Endothelial cell of umbilical vein (primary cell): ENCODE measurements around the gene ZDHHC14. TPM values are rescaled to one million over a fixed set of nuclear protein-coding genes. Genes with fewer than 3 reads are reported as not detected.

Experiments
- BruUV-seq: library from RNA; stranded (reverse); fragments of 400-500 nt; replicated peaks from 2 replicates; lab custom pipeline; 2021; lab: Mats Ljungman, UMichigan
- CTCF ChIA-PET: fragments of 300-600, 350-600 bp; sonication (Branson Sonifier 250); formaldehyde crosslinking; loops from one replicate; lab custom pipeline; 2021; ENCODE audit warnings: antibody characterized with exemption, inconsistent platforms; lab: Charles Lee
- POLR2A ChIA-PET: fragments of 300-600, 350-600 bp; sonication (Branson Sonifier 250); formaldehyde crosslinking; loops from one replicate; lab custom pipeline; 2021; ENCODE audit warnings: antibody characterized with exemption, inconsistent platforms; lab: Charles Lee
- DNase-seq: peaks from one replicate; pipeline ENCODE4 v3.0.0-alpha.2; 2011; ENCODE audit warnings: low read depth, low spot score
- FAIRE-seq: peaks from 2 replicates; lab custom pipeline; 2011; peaks lifted over from hg19 to GRCh38; lab: Jason Lieb, UNC
- H2AFZ ChIP-seq: 2 replicates; pipeline ENCODE4 v1.6.0; 2012; ENCODE audit warnings: low read depth, low read length, control low read depth, inconsistent platforms
- H3K27ac ChIP-seq: 2 replicates; pipeline ENCODE4 v1.5.1; 2011; ENCODE audit warnings: low read depth, mild to moderate bottlenecking, control low read depth, low read length, moderate library complexity; ENCODE audit not compliant: insufficient read depth
- H3K27me3 ChIP-seq, 2 experiments: 2 replicates each; pipeline versions ENCODE4 v1.6.0 to v1.6.1; 2011; ENCODE audit warnings: low read length in 2 of 2, mixed read lengths in 1 of 2; ENCODE audit not compliant: control insufficient read depth in 2 of 2, insufficient read depth in 2 of 2
- H3K36me3 ChIP-seq, 2 experiments: 2 replicates in 1 of 2; 3 replicates in 1 of 2; pipeline ENCODE4 v1.5.1; 2011; ENCODE audit warnings: low read length in 2 of 2, mild to moderate bottlenecking in 1 of 2, moderate library complexity in 1 of 2; ENCODE audit not compliant: control insufficient read depth in 2 of 2, insufficient read depth in 2 of 2; ENCODE audit errors: extremely low read depth in 1 of 2
- H3K4me1 ChIP-seq: 3 replicates; pipeline ENCODE4 v1.5.1; 2011; ENCODE audit warnings: mild to moderate bottlenecking, low read length; ENCODE audit not compliant: control insufficient read depth, insufficient read depth; ENCODE audit errors: extremely low read depth
- H3K4me2 ChIP-seq: 2 replicates; pipeline ENCODE4 v1.6.1; 2011; ENCODE audit warnings: low read length, control low read depth, mixed read lengths; ENCODE audit not compliant: insufficient read depth
- H3K4me3 ChIP-seq, 3 experiments: fragments of 200-600 bp in 1 of 3; sonication (generic), shearing (Covaris generic) in 1 of 3; replicated peaks in 1 of 3; 2 replicates each; pipeline ENCODE4 v1.5.1; 2011 to 2016; ENCODE audit warnings: control low read depth in 3 of 3, low read length in 3 of 3, mild to moderate bottlenecking in 2 of 3, inconsistent platforms in 1 of 3, low read depth in 1 of 3, moderate library complexity in 1 of 3; ENCODE audit not compliant: insufficient read depth in 1 of 3
- H3K79me2 ChIP-seq: 2 replicates; pipeline ENCODE4 v1.6.0; 2012; ENCODE audit warnings: low read length, inconsistent platforms; ENCODE audit not compliant: control insufficient read depth, insufficient read depth
- H3K9ac ChIP-seq: replicated peaks from 2 replicates; pipeline ENCODE3; 2011; ENCODE audit warnings: low read length, control low read depth; ENCODE audit not compliant: insufficient read depth; ENCODE audit errors: extremely low read depth
- H3K9me1 ChIP-seq: replicated peaks from 3 replicates; pipeline ENCODE4 v1.6.0; 2011; ENCODE audit warnings: mild to moderate bottlenecking, low read length; ENCODE audit not compliant: control insufficient read depth, insufficient read depth; ENCODE audit errors: extremely low read depth
- H3K9me3 ChIP-seq: replicated peaks from 2 replicates; pipeline ENCODE4 v1.5.1; 2012; ENCODE audit warnings: low read length, inconsistent platforms; ENCODE audit not compliant: control insufficient read depth, insufficient read depth
- H4K20me1 ChIP-seq: replicated peaks from 2 replicates; pipeline ENCODE3; 2011; ENCODE audit warnings: mild to moderate bottlenecking, low read length; ENCODE audit not compliant: control insufficient read depth, insufficient read depth; ENCODE audit errors: extremely low read depth
- EZH2 ChIP-seq: IDR thresholded peaks from 2 replicates; pipeline ENCODE4 v1.6.1; 2012; ENCODE audit warnings: borderline replicate concordance, low read depth, mild to moderate bottlenecking, moderate library complexity, low read length, inconsistent platforms; ENCODE audit not compliant: severe bottlenecking
- FOS ChIP-seq: IDR thresholded peaks from 2 replicates; pipeline ENCODE4 v1.6.1; 2011; ENCODE audit warnings: mild to moderate bottlenecking, low read length, moderate library complexity, borderline replicate concordance; ENCODE audit not compliant: insufficient read depth
- GATA2 ChIP-seq: IDR thresholded peaks from 2 replicates; pipeline ENCODE4 v1.7.0; 2011; ENCODE audit warnings: low read depth, mild to moderate bottlenecking, moderate library complexity, mixed read lengths, low read length; ENCODE audit not compliant: insufficient read length, insufficient read depth
- JUN ChIP-seq: IDR thresholded peaks from 2 replicates; pipeline ENCODE4 v1.6.1; 2011; ENCODE audit warnings: borderline replicate concordance, low read depth; ENCODE audit not compliant: insufficient read length, insufficient read depth
- MYC ChIP-seq: IDR thresholded peaks from one replicate; pipeline ENCODE4 v1.6.1; 2011; ENCODE audit warnings: mild to moderate bottlenecking, low read depth, low read length
- POLR2A ChIP-seq: IDR thresholded peaks from 2 replicates; pipeline ENCODE4 v1.6.1; 2012; ENCODE audit warnings: low read depth, mild to moderate bottlenecking, control low read depth, low read length
- POLR2AphosphoS5 ChIP-seq: IDR thresholded peaks from 2 replicates; pipeline ENCODE4 v1.6.1; 2012; ENCODE audit warnings: low read depth, mild to moderate bottlenecking, control low read depth, low read length, moderate library complexity; ENCODE audit not compliant: insufficient read depth
- dilution Hi-C: fragments of 300-500 bp; cut with MboI; formaldehyde crosslinking; loops from one replicate; pipeline ENCODE4 v1.15.0; 2019; ENCODE audit warnings: low sequenced_read_pairs; ENCODE audit not compliant: extremely low pct_ligation_motif_present
- intact Hi-C: fragments of 100-400 bp; cut with micrococcal nuclease; formaldehyde crosslinking; loops from one replicate; pipeline ENCODE4 v1.10.0; 2022
- polyA plus RNA-seq, 4 experiments: library from polyadenylated mRNA; depleted of rRNA in 3 of 4; stranded (reverse) in 3 of 4; unstranded in 1 of 4; fragments of >200 nt; gene quantifications; 2 replicates each; pipeline versions ENCODE4 v1.2.1 to v1.2.3, GENCODE V29; 2011 to 2012; ENCODE audit warnings: missing spikeins in 1 of 4
- total RNA-seq: library from RNA; stranded (reverse); gene quantifications from 2 replicates; pipeline ENCODE4 v1.2.3, GENCODE V29; 2021
- TF ChIP-seq, protein P1 (sequence below), 2 donors: IDR thresholded peaks; 1 replicate in 1 of 2; 2 replicates in 1 of 2; pipeline ENCODE4 v1.5.1; 2011; ENCODE audit warnings: low read length in 2 of 2, mild to moderate bottlenecking in 2 of 2, moderate library complexity in 2 of 2, control low read depth in 1 of 2, inconsistent platforms in 1 of 2, low read depth in 1 of 2; ENCODE audit not compliant: insufficient read depth in 1 of 2; ENCODE audit errors: extremely low read depth in 1 of 2
- TF ChIP-seq, protein P2 (sequence below): IDR thresholded peaks from 2 replicates; pipeline ENCODE4 v1.6.1; 2011; ENCODE audit not compliant: insufficient read depth, insufficient read length

Gene ZDHHC14
- total and polyA plus RNA-seq, 2 donors (not counting 3 experiments of a cell fraction or from before 2014, with no cell fraction given) = 23.0 to 25.6 TPM

DNA sequence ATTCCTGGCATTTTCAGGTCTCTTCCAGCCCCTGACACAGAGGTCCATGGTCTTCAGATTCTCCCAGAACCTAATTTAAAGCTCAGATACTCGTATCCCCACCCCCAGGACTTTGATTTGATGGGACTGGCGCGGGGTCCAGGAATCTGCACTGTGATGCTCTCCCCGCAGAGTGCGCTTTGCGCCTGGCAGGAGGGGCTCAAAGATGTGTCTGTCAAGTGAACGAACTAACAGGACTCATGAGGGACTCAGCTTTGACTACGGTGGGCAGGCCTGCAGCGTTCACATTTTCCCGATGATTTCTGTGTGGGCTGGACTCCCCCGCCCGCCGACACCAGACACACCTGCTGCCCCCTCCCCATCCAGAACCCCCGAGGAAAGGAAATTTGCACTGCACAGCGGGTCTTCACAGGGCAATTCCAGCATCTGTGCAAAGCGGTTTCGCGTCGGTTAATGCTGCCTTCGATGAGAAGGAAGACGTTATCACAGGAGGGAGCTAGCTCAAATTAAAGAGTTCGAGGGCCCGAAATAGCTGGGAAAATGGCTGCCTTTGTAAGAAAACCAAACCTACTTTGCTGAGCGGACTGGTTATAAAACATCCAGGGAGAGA lies 90.2 kb downstream of the ZDHHC14 start:
- no peaks in the 10 kb centered on the region for H3K9me3 ChIP-seq
- dilution Hi-C loops = no loop called here
- no peaks in the 10 kb centered on the region for H3K9me1 ChIP-seq
- no TSS peak for BruUV-seq
- DNase-seq = no peak
- no peaks in the 10 kb centered on the region for H3K4me1 ChIP-seq
- no peak overlapping the region for H3K9ac ChIP-seq
- ChIA-PET POLR2A (interaction anchor here (0.6 kb wide), 1 partner anchor 11 kb away, joined by 3 read pairs; no protein-coding TSS in a partner anchor), CTCF (interaction anchor here (0.9 kb wide), 1 partner anchor 12 kb away, joined by 3 read pairs; no protein-coding TSS in a partner anchor)
- no peak for FAIRE-seq
- H3K79me2 ChIP-seq = no peaks in the 10 kb centered on the region
- H4K20me1 ChIP-seq = no peaks in the 10 kb centered on the region
- intact Hi-C loops = no loop called here
- no peaks in the 10 kb centered on the region for H3K27me3 ChIP-seq
- no peak overlapping the region for H3K4me3 ChIP-seq
- H3K4me2 ChIP-seq = no peak overlapping the region
- no peak overlapping the region for H2AFZ ChIP-seq
- TF ChIP-seq MYC = no peak
- TF ChIP-seq, protein P1, sequence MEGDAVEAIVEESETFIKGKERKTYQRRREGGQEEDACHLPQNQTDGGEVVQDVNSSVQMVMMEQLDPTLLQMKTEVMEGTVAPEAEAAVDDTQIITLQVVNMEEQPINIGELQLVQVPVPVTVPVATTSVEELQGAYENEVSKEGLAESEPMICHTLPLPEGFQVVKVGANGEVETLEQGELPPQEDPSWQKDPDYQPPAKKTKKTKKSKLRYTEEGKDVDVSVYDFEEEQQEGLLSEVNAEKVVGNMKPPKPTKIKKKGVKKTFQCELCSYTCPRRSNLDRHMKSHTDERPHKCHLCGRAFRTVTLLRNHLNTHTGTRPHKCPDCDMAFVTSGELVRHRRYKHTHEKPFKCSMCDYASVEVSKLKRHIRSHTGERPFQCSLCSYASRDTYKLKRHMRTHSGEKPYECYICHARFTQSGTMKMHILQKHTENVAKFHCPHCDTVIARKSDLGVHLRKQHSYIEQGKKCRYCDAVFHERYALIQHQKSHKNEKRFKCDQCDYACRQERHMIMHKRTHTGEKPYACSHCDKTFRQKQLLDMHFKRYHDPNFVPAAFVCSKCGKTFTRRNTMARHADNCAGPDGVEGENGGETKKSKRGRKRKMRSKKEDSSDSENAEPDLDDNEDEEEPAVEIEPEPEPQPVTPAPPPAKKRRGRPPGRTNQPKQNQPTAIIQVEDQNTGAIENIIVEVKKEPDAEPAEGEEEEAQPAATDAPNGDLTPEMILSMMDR (IDR thresholded peaks at IDR 0.05; ENCODE audit: extremely low read depth in 1 of 2, insufficient read depth in 1 of 2, low read depth in 1 of 2, low read length in 2 of 2) = no peak
- TF ChIP-seq JUN = no peak
- TF ChIP-seq GATA2 = no peak
- TF ChIP-seq FOS = no peak
- TF ChIP-seq POLR2A = no peak
- TF ChIP-seq EZH2 = no peak
- TF ChIP-seq, protein P2, sequence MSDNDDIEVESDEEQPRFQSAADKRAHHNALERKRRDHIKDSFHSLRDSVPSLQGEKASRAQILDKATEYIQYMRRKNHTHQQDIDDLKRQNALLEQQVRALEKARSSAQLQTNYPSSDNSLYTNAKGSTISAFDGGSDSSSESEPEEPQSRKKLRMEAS = no peak
- TF ChIP-seq POLR2AphosphoS5 = no peak
- no peaks in the 10 kb centered on the region for H3K36me3 ChIP-seq
- no peak overlapping the region for H3K27ac ChIP-seq
